ENCODE data around the gene ECT2L.

GRCh38 chr6:138844192-138844591, 48.3 kb downstream of the ECT2L start:
- TF ChIP-seq EZH2 (IDR thresholded peaks at IDR 0.05; ENCODE audit: borderline replicate concordance, low read length) (no peak), CTCF (IDR thresholded peaks at IDR 0.05; ENCODE audit: low read length) (no peak)
